H1 (cell line): ENCODE data around the gene SH3PXD2A. TPM values are rescaled to one million over a fixed set of nuclear protein-coding genes. Genes with fewer than 3 reads are reported as not detected.

Source experiments
- CTCF ChIA-PET: fragments of 300-600 bp; sonication (Branson Sonifier 250); formaldehyde crosslinking; loops from one replicate; lab custom pipeline; 2021; ENCODE audit not compliant: partially characterized antibody; lab: Charles Lee
- POLR2A ChIA-PET: fragments of 300-600 bp; sonication (Branson Sonifier 250); formaldehyde crosslinking; loops from one replicate; lab custom pipeline; 2021; ENCODE audit warnings: inconsistent platforms; ENCODE audit not compliant: partially characterized antibody; lab: Charles Lee
- DNase-seq, 2 experiments: peaks; one replicate each; pipeline versions ENCODE4 v3.0.0 to v3.0.0-alpha.2; 2010 to 2022; ENCODE audit warnings: low spot score in 2 of 2, low read depth in 1 of 2, mixed read lengths in 1 of 2
- FAIRE-seq: peaks from 2 replicates; lab custom pipeline; 2011; peaks lifted over from hg19 to GRCh38; lab: Jason Lieb, UNC
- H2AFZ ChIP-seq: 2 replicates; pipeline ENCODE4 v1.8.1; 2012; ENCODE audit warnings: low read length, inconsistent platforms
- H2AK5ac ChIP-seq: 2 replicates; pipeline ENCODE4 v1.6.1; 2013; ENCODE audit warnings: low read depth, low read length
- H2BK120ac ChIP-seq: replicated peaks from 2 replicates; pipeline ENCODE3; 2013; ENCODE audit warnings: low read depth, low read length, inconsistent platforms
- H2BK12ac ChIP-seq: 2 replicates; pipeline ENCODE4 v1.6.1; 2013; ENCODE audit warnings: low read depth, low read length
- H2BK15ac ChIP-seq: 2 replicates; pipeline ENCODE4 v1.6.1; 2013; ENCODE audit warnings: low read length
- H2BK20ac ChIP-seq: 2 replicates; pipeline ENCODE4 v1.6.1; 2013; ENCODE audit warnings: low read length
- H2BK5ac ChIP-seq: 2 replicates; pipeline ENCODE4 v1.6.1; 2013; ENCODE audit warnings: low read depth, low read length
- H3K14ac ChIP-seq: 2 replicates; pipeline ENCODE4 v1.6.1; 2013; ENCODE audit warnings: inconsistent platforms; ENCODE audit not compliant: insufficient read length
- H3K18ac ChIP-seq: 2 replicates; pipeline ENCODE4 v1.6.1; 2013; ENCODE audit warnings: low read length; ENCODE audit errors: extremely low read depth
- H3K23ac ChIP-seq: 2 replicates; pipeline ENCODE4 v1.6.1; 2013; ENCODE audit warnings: inconsistent platforms; ENCODE audit not compliant: insufficient read length
- H3K23me2 ChIP-seq: 2 replicates; pipeline ENCODE4 v1.6.1; 2013; ENCODE audit warnings: low read depth, low read length
- H3K27ac ChIP-seq: 2 replicates; pipeline ENCODE4 v1.6.1; 2011; ENCODE audit warnings: low read depth, low read length, inconsistent platforms
- H3K27me3 ChIP-seq, 4 experiments: replicated peaks in 1 of 4; 1 replicate in 1 of 4; 2 replicates in 3 of 4; pipeline versions ENCODE4 v1.6.1 to v1.8.1; 2011 to 2013; ENCODE audit warnings: low read length in 3 of 4, mild to moderate bottlenecking in 3 of 4, inconsistent platforms in 2 of 4, mixed read lengths in 2 of 4, moderate library complexity in 1 of 4; ENCODE audit not compliant: control insufficient read depth in 3 of 4, insufficient read depth in 3 of 4; ENCODE audit errors: extremely low read depth in 1 of 4
- H3K36me3 ChIP-seq, 4 experiments: 2 replicates each; pipeline versions ENCODE4 v1.6.1 to v1.8.1; 2011 to 2013; ENCODE audit warnings: mild to moderate bottlenecking in 4 of 4, low read length in 3 of 4, moderate library complexity in 2 of 4, control low read depth in 1 of 4, inconsistent platforms in 1 of 4; ENCODE audit not compliant: insufficient read depth in 4 of 4, control insufficient read depth in 2 of 4
- H3K4ac ChIP-seq: replicated peaks from 2 replicates; pipeline ENCODE3; 2013; ENCODE audit warnings: low read length, low read depth, mixed read lengths, inconsistent platforms; ENCODE audit not compliant: insufficient read length
- H3K4me1 ChIP-seq, 4 experiments: replicated peaks in 1 of 4; 1 replicate in 1 of 4; 2 replicates in 3 of 4; pipeline versions ENCODE4 v1.6.1 to v1.8.1; 2011 to 2013; ENCODE audit warnings: low read length in 3 of 4, inconsistent platforms in 2 of 4, mixed read lengths in 1 of 4; ENCODE audit not compliant: insufficient read depth in 4 of 4, control insufficient read depth in 3 of 4
- H3K4me2 ChIP-seq, 2 experiments: 2 replicates each; pipeline versions ENCODE4 v1.6.1 to v1.8.1; 2011 to 2013; ENCODE audit warnings: low read depth in 2 of 2, low read length in 2 of 2, control low read depth in 1 of 2, inconsistent platforms in 1 of 2, mild to moderate bottlenecking in 1 of 2; ENCODE audit not compliant: insufficient read depth in 1 of 2
- H3K4me3 ChIP-seq, 4 experiments: fragments of 200-600, 300-600 bp in 1 of 4; sonication (generic), shearing (Covaris generic), sonication (Bioruptor Twin) in 1 of 4; 2 replicates each; pipeline versions ENCODE4 v1.5.1 to v1.8.1; 2011 to 2016; ENCODE audit warnings: low read length in 4 of 4, low read depth in 3 of 4, control low read depth in 2 of 4, inconsistent platforms in 2 of 4, mild to moderate bottlenecking in 2 of 4, mixed read lengths in 1 of 4, moderate library complexity in 1 of 4; ENCODE audit not compliant: insufficient read depth in 2 of 4; ENCODE audit errors: extremely low read depth in 1 of 4
- H3K56ac ChIP-seq: replicated peaks from 2 replicates; pipeline ENCODE3; 2013; ENCODE audit warnings: low read depth, mild to moderate bottlenecking, mixed read lengths, low read length, inconsistent platforms; ENCODE audit not compliant: insufficient read length
- H3K79me1 ChIP-seq: 2 replicates; pipeline ENCODE4 v1.6.1; 2013; ENCODE audit warnings: low read depth, low read length, control low read depth
- H3K79me2 ChIP-seq, 2 experiments: 2 replicates each; pipeline versions ENCODE4 v1.6.1 to v1.8.1; 2012 to 2013; ENCODE audit warnings: low read length in 2 of 2, mild to moderate bottlenecking in 2 of 2, inconsistent platforms in 1 of 2; ENCODE audit not compliant: insufficient read depth in 2 of 2, control insufficient read depth in 1 of 2
- H3K9ac ChIP-seq, 4 experiments: replicated peaks in 1 of 4; 1 replicate in 1 of 4; 2 replicates in 3 of 4; pipeline versions ENCODE4 v1.6.1 to v1.8.1; 2011 to 2013; ENCODE audit warnings: low read depth in 3 of 4, low read length in 3 of 4, control low read depth in 2 of 4, mild to moderate bottlenecking in 2 of 4, moderate library complexity in 2 of 4, inconsistent platforms in 1 of 4; ENCODE audit errors: extremely low read depth in 1 of 4
- H3K9me3 ChIP-seq, 2 experiments: 2 replicates each; pipeline versions ENCODE4 v1.6.1 to v1.8.1; 2012 to 2013; ENCODE audit warnings: mild to moderate bottlenecking in 2 of 2, moderate library complexity in 2 of 2, control low read depth in 1 of 2, inconsistent platforms in 1 of 2, low read depth in 1 of 2, low read length in 1 of 2, mixed read lengths in 1 of 2; ENCODE audit not compliant: insufficient read depth in 2 of 2
- H4K20me1 ChIP-seq, 2 experiments: replicated peaks in 1 of 2; 2 replicates each; pipeline versions ENCODE3 to v1.8.1; 2011 to 2013; ENCODE audit warnings: inconsistent platforms in 2 of 2, low read length in 2 of 2, mild to moderate bottlenecking in 1 of 2; ENCODE audit not compliant: insufficient read depth in 2 of 2, control insufficient read depth in 1 of 2
- H4K5ac ChIP-seq: 2 replicates; pipeline ENCODE4 v1.6.1; 2013; ENCODE audit warnings: low read length, low read depth, mixed read lengths, inconsistent platforms; ENCODE audit not compliant: insufficient read length
- H4K8ac ChIP-seq: 2 replicates; pipeline ENCODE4 v1.8.0; 2013; ENCODE audit warnings: mild to moderate bottlenecking, moderate library complexity, low read length, inconsistent platforms; ENCODE audit not compliant: insufficient read depth; ENCODE audit errors: extremely low read depth
- H4K91ac ChIP-seq: replicated peaks from 2 replicates; pipeline ENCODE3; 2013; ENCODE audit warnings: low read length, mixed read lengths, inconsistent platforms; ENCODE audit not compliant: insufficient read length
- BCL11A ChIP-seq, 2 experiments: IDR thresholded peaks; one replicate each; pipeline ENCODE4 v1.6.1; 2011; ENCODE audit warnings: low read depth in 2 of 2, low read length in 2 of 2, mild to moderate bottlenecking in 2 of 2
- CBX8 ChIP-seq: fragments of 300-800, 300-1000 bp; sonication (generic); IDR thresholded peaks from 2 replicates; pipeline ENCODE4 v1.7.1; 2016; ENCODE audit warnings: low read depth, low read length, borderline replicate concordance
- GABPA ChIP-seq: IDR thresholded peaks from 2 replicates; pipeline ENCODE4 v1.6.1; 2011; ENCODE audit warnings: mild to moderate bottlenecking, low read length, moderate library complexity, borderline replicate concordance; ENCODE audit not compliant: insufficient read depth
- GTF2F1 ChIP-seq: IDR thresholded peaks from 2 replicates; pipeline ENCODE4 v1.6.1; 2012; ENCODE audit warnings: low read depth, low read length, improper control_type of control experiment, borderline replicate concordance
- HDAC6 ChIP-seq: IDR thresholded peaks from one replicate; pipeline ENCODE4 v1.7.1; 2012; ENCODE audit warnings: low read depth, mild to moderate bottlenecking, inconsistent platforms, low read length, moderate library complexity
- KDM1A ChIP-seq: fragments of 200-600, 300-600 bp; sonication (generic); IDR thresholded peaks from 2 replicates; pipeline ENCODE4 v1.7.1; 2016; ENCODE audit warnings: mild to moderate bottlenecking, low read length, borderline replicate concordance
- KDM5A ChIP-seq: fragments of 200-600 bp; IDR thresholded peaks from 2 replicates; pipeline ENCODE4 v1.7.1; 2012; ENCODE audit warnings: mild to moderate bottlenecking, low read length, inconsistent platforms, mixed read lengths
- POLR2A ChIP-seq, 2 experiments: IDR thresholded peaks; 1 replicate in 1 of 2; 2 replicates in 1 of 2; pipeline ENCODE4 v1.6.1; 2011; ENCODE audit warnings: low read depth in 2 of 2, low read length in 2 of 2, mild to moderate bottlenecking in 2 of 2; ENCODE audit errors: control extremely low read depth in 1 of 2
- POLR2AphosphoS5 ChIP-seq: IDR thresholded peaks from 2 replicates; pipeline ENCODE4 v1.6.1; 2011; ENCODE audit warnings: low read depth, low read length
- RAD21 ChIP-seq, 2 experiments: IDR thresholded peaks in 1 of 2; conservative IDR thresholded peaks in 1 of 2; 2 replicates each; pipeline ENCODE4 v1.6.1; 2011; ENCODE audit warnings: low read depth in 2 of 2, low read length in 2 of 2, improper control_type of control experiment in 1 of 2, inconsistent platforms in 1 of 2, mild to moderate bottlenecking in 1 of 2, moderate library complexity in 1 of 2
- RBBP5 ChIP-seq: IDR thresholded peaks from 2 replicates; pipeline ENCODE4 v1.7.1; 2012; ENCODE audit warnings: low read depth, mild to moderate bottlenecking, inconsistent platforms, low read length, moderate library complexity, borderline replicate concordance
- RNF2 ChIP-seq: fragments of 200-900, 300-1000 bp; sonication (generic); IDR thresholded peaks from 2 replicates; pipeline ENCODE4 v1.7.1; 2016; ENCODE audit warnings: borderline replicate concordance, low read depth, mild to moderate bottlenecking, antibody characterized with exemption, low read length; ENCODE audit not compliant: poor library complexity, severe bottlenecking; ENCODE audit errors: missing control alignments
- SP1 ChIP-seq: IDR thresholded peaks from 2 replicates; pipeline ENCODE4 v1.6.1; 2011; ENCODE audit warnings: low read depth, low read length
- TAF1 ChIP-seq: IDR thresholded peaks from 2 replicates; pipeline ENCODE4 v1.6.1; 2011; ENCODE audit warnings: mild to moderate bottlenecking, low read depth, low read length
- TEAD4 ChIP-seq: IDR thresholded peaks from 2 replicates; pipeline ENCODE4 v1.6.1; 2012; ENCODE audit warnings: low read depth, low read length, inconsistent platforms, mixed read lengths
- WGBS, 2 experiments: shearing (Covaris generic) in 1 of 2; methylation state at CpG; one replicate each; pipeline versions ENCODE4 v1.1.6 to v1.1.7; 2013 to 2015; ENCODE audit warnings: low lambda C conversion rate in 2 of 2, mixed read lengths in 2 of 2, inconsistent platforms in 1 of 2, low coverage in 1 of 2, missing lambda C conversion rate in 1 of 2; ENCODE audit not compliant: insufficient replicate concordance in 2 of 2, insufficient coverage in 1 of 2, insufficient read length in 1 of 2; ENCODE audit errors: extremely low coverage in 1 of 2, missing lambda C conversion rate in 1 of 2; 5-methylcytosine and 5-hydroxymethylcytosine counted together
- polyA plus RNA-seq, 7 experiments: library from polyadenylated mRNA; depleted of rRNA in 3 of 7; stranded (reverse) in 5 of 7; unstranded in 2 of 7; fragments of >200 nt in 5 of 7; fragments of 200-250 nt in 2 of 7; gene quantifications; 1 replicate in 5 of 7; 2 replicates in 1 of 7; 4 replicates in 1 of 7; pipeline versions ENCODE4 v1.2.1 to v1.2.3, GENCODE V29; 2011 to 2013; ENCODE audit warnings: missing spikeins in 2 of 7, mixed read lengths in 2 of 7
- total RNA-seq: library from RNA; stranded (reverse); fragmentation: NEBNext Ultra II Directional; extraction: Animal tissue kit (Norgen Biotek cat#: 25700); gene quantifications from 2 replicates; pipeline ENCODE4 v1.2.1, GENCODE V29; 2021

Gene SH3PXD2A
- total and polyA plus RNA-seq, 2 of the 8 experiments (the other 6 are each of a cell fraction or from before 2014, with no cell fraction given) = 5.4 to 16.3 TPM

DNA sequence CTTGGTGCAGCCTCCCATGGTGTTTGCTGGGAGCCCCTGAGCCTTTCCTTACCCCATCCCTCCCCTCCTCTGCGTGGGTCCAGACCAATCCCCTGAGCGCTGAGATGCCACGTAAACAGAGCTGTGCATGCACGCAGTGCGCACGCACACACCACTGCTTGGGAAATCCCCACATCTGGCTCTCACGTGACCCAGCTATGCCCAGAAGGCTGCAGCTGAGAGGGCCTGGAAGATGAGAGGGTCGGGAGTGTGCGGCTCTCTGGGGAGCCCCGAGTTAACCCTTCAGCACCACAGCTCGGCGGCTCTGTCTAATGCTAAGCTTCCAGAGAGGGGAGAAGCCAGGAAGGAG lies 177.2 kb downstream of the SH3PXD2A start:
- Histone ChIP-seq H3K14ac (no peak overlapping the region), H3K79me1 (no peaks in the 10 kb centered on the region), H3K23me2 (no peaks in the 10 kb centered on the region), H3K4ac (no peak overlapping the region), H3K27me3 (no peaks in the 10 kb centered on the region), H3K79me2 (no peaks in the 10 kb centered on the region), H2BK120ac (no peak overlapping the region), H2BK15ac (no peak overlapping the region), H3K23ac (no peak overlapping the region), H2AFZ (no peak overlapping the region), H3K18ac (no peak overlapping the region), H3K56ac (no peak overlapping the region), H4K91ac (no peak overlapping the region), H2BK5ac (0 out of 2 replicates have a peak overlapping the region, but pooled peaks have one; percentile 60), H2BK20ac (no peak overlapping the region; the same call in 1 of the 2 replicates), H2BK12ac (no peak overlapping the region), H3K27ac (no peak overlapping the region), H3K4me1 (peaks cover 0 to 6% (median 3%) of the 10 kb centered on the region in 4 experiments; a peak in 5 of 7 replicates), H3K9ac (no peak overlapping the region), H3K4me3 (no peak overlapping the region), H4K20me1 (no peaks in the 10 kb centered on the region), H2AK5ac (no peak overlapping the region), H4K8ac (no peak overlapping the region), H4K5ac (no peak overlapping the region), H3K36me3 (no peaks in the 10 kb centered on the region), H3K9me3 (no peaks in the 10 kb centered on the region), H3K4me2 (no peak overlapping the region)
- FAIRE-seq (no peak), DNase-seq (no peak)
- WGBS, 2 experiments = 78% methylated on average over 12 of the region's 12 CpGs; no CpG with 5 or more reads in 1 of the 2 experiments
- CTCF ChIA-PET = interaction anchor here (1.0 to 15.0 kb wide), 7 partner anchors 8 to 114 kb away, joined by 3 to 448 read pairs (median 4); no protein-coding TSS in a partner anchor
- POLR2A ChIA-PET = interaction anchor here (0.7 kb wide), 1 partner anchor 46 kb away, joined by 3 read pairs; no protein-coding TSS in a partner anchor
- no peak for TF ChIP-seq TAF1
- no peak for TF ChIP-seq POLR2AphosphoS5
- no peak for TF ChIP-seq GABPA
- TF ChIP-seq POLR2A (IDR thresholded peaks at IDR 0.05; ENCODE audit: control extremely low read depth in 1 of 2, low read depth in 2 of 2, low read length in 2 of 2) = no peak
- TF ChIP-seq RNF2 = no peak
- TF ChIP-seq KDM1A = no peak
- no peak for TF ChIP-seq RBBP5
- no peak for TF ChIP-seq HDAC6
- no peak for TF ChIP-seq CBX8
- no peak for TF ChIP-seq RAD21 (IDR thresholded peaks at IDR 0.05 in 1 of 2, conservative IDR thresholded peaks at IDR 0.05 in 1 of 2; ENCODE audit: low read depth in 2 of 2, low read length in 2 of 2)
- TF ChIP-seq KDM5A = no peak
- no peak for TF ChIP-seq SP1
- no peak for TF ChIP-seq BCL11A (IDR thresholded peaks at IDR 0.05; ENCODE audit: low read depth in 2 of 2, low read length in 2 of 2)
- no peak for TF ChIP-seq GTF2F1
- no peak for TF ChIP-seq TEAD4
